Measurements from ENCODE around the gene RPLP2. TPM values are rescaled to one million over a fixed set of nuclear protein-coding genes. Genes with fewer than 3 reads are reported as not detected.

The RPLP2 gene
- total RNA-seq, 1 experiment from 2014 or later, result 3,468 TPM

DNA sequence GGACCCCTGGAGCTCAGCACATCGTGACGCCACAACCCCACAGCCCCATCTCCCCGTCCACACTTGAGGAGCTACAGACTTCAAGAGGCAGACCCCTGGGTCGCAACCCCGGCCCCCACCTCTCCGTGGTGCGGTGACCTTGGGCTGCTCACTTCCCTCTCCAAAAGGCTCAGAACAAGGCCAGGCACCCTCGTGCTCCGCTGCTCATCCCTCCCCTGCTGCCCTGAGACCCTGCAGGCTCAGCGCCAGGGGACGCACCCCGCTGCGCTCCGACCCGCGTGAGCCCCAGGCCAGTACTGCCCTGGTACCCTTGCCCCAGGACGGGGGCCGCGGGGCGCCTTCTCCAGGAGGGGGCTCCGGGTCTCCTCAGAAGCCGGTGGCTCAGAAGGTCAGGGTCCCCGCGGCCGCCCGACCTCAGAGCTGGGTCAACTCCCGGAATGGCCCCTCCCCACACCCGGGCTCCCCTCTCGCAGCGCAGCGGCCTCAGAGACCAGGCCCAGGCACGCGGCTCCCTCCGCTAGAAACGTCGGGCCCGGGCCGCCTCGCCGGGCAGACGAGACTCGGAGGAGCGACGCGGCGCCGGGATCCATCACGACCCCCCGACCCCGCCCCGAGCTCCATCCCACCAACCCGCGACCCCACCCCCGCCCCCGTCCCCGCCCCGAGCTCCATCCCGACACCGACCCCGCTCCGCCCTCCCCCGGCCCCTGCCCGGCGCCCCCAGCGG lies 33.0 kb upstream of the RPLP2 start:
- peak; percentile 72 for ATAC-seq
- CTCF ChIA-PET, result no interaction called here
- TSS peak; percentile 92 for BruUV-seq (replicated peaks)
- Histone ChIP-seq H3K27me3 (ENCODE audit: control insufficient read depth, insufficient read depth, low read length) (no peaks in the 10 kb centered on the region), H3K4me1 (ENCODE audit: control insufficient read depth, insufficient read depth, low read length) (peaks cover 43% of the 10 kb centered on the region), H3K36me3 (ENCODE audit: control insufficient read depth, insufficient read depth, low read length) (no peaks in the 10 kb centered on the region), H3K4me3 (ENCODE audit: low read depth in 2 of 2, low read length in 2 of 2) (peak overlapping the region; percentile 89 to 96), H3K9me3 (ENCODE audit: control insufficient read depth, insufficient read depth, low read depth, low read length) (no peaks in the 10 kb centered on the region), H3K27ac (ENCODE audit: low read length) (peak overlapping the region; percentile 93)
- POLR2A ChIA-PET, result interaction anchor here (1.0 kb wide), 1 partner anchor 129 kb away, joined by 3 read pairs; no protein-coding TSS in a partner anchor
- in situ Hi-C loops (cut with HindIII; ENCODE audit: low pct_unique_long_range_greater_than_20kb, low sequenced_read_pairs) (no loop called here), intact Hi-C loops (cut with micrococcal nuclease; ENCODE audit: unreplicated experiment) (no loop called here)
- no peak for DNase-seq (ENCODE audit: low read depth, low spot score)
- TF ChIP-seq, protein P1, sequence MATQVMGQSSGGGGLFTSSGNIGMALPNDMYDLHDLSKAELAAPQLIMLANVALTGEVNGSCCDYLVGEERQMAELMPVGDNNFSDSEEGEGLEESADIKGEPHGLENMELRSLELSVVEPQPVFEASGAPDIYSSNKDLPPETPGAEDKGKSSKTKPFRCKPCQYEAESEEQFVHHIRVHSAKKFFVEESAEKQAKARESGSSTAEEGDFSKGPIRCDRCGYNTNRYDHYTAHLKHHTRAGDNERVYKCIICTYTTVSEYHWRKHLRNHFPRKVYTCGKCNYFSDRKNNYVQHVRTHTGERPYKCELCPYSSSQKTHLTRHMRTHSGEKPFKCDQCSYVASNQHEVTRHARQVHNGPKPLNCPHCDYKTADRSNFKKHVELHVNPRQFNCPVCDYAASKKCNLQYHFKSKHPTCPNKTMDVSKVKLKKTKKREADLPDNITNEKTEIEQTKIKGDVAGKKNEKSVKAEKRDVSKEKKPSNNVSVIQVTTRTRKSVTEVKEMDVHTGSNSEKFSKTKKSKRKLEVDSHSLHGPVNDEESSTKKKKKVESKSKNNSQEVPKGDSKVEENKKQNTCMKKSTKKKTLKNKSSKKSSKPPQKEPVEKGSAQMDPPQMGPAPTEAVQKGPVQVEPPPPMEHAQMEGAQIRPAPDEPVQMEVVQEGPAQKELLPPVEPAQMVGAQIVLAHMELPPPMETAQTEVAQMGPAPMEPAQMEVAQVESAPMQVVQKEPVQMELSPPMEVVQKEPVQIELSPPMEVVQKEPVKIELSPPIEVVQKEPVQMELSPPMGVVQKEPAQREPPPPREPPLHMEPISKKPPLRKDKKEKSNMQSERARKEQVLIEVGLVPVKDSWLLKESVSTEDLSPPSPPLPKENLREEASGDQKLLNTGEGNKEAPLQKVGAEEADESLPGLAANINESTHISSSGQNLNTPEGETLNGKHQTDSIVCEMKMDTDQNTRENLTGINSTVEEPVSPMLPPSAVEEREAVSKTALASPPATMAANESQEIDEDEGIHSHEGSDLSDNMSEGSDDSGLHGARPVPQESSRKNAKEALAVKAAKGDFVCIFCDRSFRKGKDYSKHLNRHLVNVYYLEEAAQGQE (IDR thresholded peaks at IDR 0.05; ENCODE audit: insufficient read depth in 1 of 2, low read depth in 2 of 2, low read length in 1 of 2), result no peak
- TF ChIP-seq TCF7L2 (IDR thresholded peaks at IDR 0.05; ENCODE audit: low read depth, low read length), result no peak
- 0 out of 2 replicates have a peak, but pooled peaks have one; percentile 8 for TF ChIP-seq POLR2AphosphoS5 (IDR thresholded peaks at IDR 0.05; ENCODE audit: low read depth, low read length)
- TF ChIP-seq, protein P2, sequence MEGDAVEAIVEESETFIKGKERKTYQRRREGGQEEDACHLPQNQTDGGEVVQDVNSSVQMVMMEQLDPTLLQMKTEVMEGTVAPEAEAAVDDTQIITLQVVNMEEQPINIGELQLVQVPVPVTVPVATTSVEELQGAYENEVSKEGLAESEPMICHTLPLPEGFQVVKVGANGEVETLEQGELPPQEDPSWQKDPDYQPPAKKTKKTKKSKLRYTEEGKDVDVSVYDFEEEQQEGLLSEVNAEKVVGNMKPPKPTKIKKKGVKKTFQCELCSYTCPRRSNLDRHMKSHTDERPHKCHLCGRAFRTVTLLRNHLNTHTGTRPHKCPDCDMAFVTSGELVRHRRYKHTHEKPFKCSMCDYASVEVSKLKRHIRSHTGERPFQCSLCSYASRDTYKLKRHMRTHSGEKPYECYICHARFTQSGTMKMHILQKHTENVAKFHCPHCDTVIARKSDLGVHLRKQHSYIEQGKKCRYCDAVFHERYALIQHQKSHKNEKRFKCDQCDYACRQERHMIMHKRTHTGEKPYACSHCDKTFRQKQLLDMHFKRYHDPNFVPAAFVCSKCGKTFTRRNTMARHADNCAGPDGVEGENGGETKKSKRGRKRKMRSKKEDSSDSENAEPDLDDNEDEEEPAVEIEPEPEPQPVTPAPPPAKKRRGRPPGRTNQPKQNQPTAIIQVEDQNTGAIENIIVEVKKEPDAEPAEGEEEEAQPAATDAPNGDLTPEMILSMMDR (IDR thresholded peaks at IDR 0.05), result no peak
- TF ChIP-seq SIN3A (IDR thresholded peaks at IDR 0.05; ENCODE audit: borderline replicate concordance, insufficient read depth, low read depth, low read length), result no peak; the same call in 1 of the 2 replicates

DNA sequence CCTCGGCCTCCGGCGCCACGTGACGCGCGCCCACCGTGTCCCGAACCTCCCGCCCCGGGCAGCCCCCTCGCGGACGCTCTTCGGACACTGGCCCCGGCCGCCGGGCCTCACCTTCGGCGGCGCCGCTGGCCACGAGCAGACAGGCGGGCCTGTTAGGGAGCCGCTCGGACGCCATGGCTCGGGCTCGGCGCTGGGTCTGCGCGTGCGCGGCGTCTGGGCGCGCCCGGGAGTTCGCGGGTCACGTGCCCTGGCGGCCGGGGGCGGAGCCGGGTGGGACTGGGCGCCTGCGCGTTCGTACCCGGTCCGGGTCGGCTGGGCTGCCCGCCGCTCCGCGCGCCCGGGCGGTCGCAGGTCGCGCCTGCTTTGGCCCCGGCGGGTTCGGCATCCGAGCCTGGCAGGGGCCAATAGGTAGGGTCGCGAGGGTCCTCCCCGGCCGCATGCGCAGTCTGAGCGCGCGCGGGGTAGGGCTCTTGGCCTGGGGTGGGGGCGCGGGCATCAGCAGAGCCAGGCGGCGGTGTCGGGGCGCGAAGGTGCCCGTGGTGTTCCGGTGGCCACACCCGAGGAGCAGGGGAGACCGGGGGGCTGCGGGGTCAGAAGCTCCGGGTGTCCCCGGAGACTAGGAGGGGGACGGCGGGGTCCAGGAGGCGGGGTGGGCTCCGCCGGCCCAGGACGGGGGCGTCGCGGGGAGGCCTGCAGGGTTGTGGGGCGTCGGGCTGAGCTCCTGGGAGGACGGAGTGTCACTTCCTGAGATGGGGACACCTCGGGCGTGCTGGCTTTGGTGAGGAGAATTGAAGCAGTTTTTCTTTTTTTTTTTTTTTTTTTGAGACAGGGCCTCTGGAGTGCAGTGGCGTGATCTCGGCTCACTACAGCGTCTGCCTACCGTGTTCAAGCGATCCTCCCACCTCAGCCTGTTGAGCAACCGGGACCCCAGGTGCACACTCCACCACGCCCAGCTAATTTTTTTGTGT lies 32.2 kb upstream of the RPLP2 start, which contains the start of gene GATD1:
Gene GATD1, minus strand, starts transcription at position 200 of the 968 bp plus-strand sequence. Its CDS starts 25 bp downstream, at position 175.
- H3K36me3 ChIP-seq (ENCODE audit: control insufficient read depth, insufficient read depth, low read length), result no peaks in the 10 kb centered on the region
- no peaks in the 10 kb centered on the region for H3K27me3 ChIP-seq (ENCODE audit: control insufficient read depth, insufficient read depth, low read length)
- TF ChIP-seq TCF7L2 (IDR thresholded peaks at IDR 0.05; ENCODE audit: low read depth, low read length) (no peak), SIN3A (IDR thresholded peaks at IDR 0.05; ENCODE audit: borderline replicate concordance, insufficient read depth, low read depth, low read length) (peak; percentile 83; the same call in 1 of the 2 replicates), POLR2AphosphoS5 (IDR thresholded peaks at IDR 0.05; ENCODE audit: low read depth, low read length) (peak; percentile 95)
- TF ChIP-seq, protein P2 (IDR thresholded peaks at IDR 0.05), result no peak
- TF ChIP-seq, protein P1 (IDR thresholded peaks at IDR 0.05; ENCODE audit: insufficient read depth in 1 of 2, low read depth in 2 of 2, low read length in 1 of 2), result no peak
- DNase-seq (ENCODE audit: low read depth, low spot score) (no peak), ATAC-seq (peak; percentile 84)
- H3K4me1 ChIP-seq (ENCODE audit: control insufficient read depth, insufficient read depth, low read length), result peaks cover 43% of the 10 kb centered on the region
- H3K9me3 ChIP-seq (ENCODE audit: control insufficient read depth, insufficient read depth, low read depth, low read length), result no peaks in the 10 kb centered on the region
- BruUV-seq (replicated peaks), result no TSS peak
- intact Hi-C loops (cut with micrococcal nuclease; ENCODE audit: unreplicated experiment) (no loop called here), in situ Hi-C loops (cut with HindIII; ENCODE audit: low pct_unique_long_range_greater_than_20kb, low sequenced_read_pairs) (no loop called here)
- peak within 1 kb of the TSS; percentile 89 to 96 for H3K4me3 ChIP-seq (ENCODE audit: low read depth in 2 of 2, low read length in 2 of 2)
- ChIA-PET POLR2A (no interaction called here), CTCF (interaction anchor here (0.5 kb wide), 1 partner anchor 49 kb away, joined by 3 read pairs; no protein-coding TSS in a partner anchor)
- peak within 1 kb of the TSS; percentile 93 for H3K27ac ChIP-seq (ENCODE audit: low read length)
